ENCODE results near the gene GRM5.
"Not testable (repeated sequence)": the region's sequence is repeated elsewhere in the genome, so short reads cannot be mapped to it uniquely, and the experiment has no call there.

GRM5 gene

GRCh38 chr11:88482871-88483301 lies 582.9 kb downstream of the GRM5 start:
- DNase-seq, result no peak

DNA sequence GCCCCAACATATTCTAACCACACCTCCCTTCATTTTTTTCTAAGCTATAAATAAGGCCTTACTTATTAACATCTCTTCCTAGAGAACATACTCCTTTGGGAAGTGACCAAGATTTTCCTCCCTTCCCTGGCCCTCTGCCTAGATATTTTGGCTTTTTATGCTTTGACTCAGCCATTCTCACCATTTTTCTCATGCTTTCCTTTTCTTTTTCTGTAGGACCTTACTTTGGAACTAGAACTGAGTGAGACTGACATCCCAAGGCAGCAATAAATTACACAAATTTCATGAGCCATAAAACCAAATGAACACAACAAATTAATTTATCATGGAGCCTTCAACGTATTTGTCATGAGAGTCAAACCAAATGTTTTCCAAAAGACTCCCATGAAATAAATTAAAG lies 585.6 kb downstream of the GRM5 start:
- no peak for DNase-seq

DNA sequence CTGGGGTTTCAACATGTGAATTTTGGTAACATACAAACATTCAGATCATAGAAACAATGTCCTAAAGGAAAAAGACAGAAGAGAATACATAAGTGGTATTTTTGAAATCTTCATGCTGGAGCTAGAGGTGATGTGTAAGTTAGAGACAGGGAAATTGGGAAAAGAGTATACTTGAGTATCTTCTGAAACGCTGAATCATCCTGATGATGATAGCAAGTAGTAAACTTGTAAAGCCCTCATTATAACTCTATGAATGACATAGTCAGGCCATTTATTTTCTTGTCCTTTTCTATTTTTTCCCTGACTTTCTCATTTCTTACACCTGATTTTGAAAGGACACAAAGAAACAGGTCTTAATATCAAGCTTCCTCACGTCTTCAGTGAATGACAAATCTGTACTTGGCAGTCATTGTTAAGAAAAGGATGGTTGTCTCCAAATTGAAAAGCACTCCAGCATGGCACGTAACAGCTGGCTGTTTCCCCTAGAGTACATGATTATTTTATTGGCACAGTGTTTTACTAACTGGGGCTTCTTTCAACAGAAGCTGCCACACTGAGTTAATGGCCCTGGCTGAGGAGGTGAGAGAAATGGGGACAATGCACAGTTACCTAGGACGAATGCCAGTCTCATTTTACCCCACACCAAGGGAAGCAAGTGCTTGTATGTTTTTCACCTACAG lies 587.5 kb downstream of the GRM5 start:
- no peak for DNase-seq

GRCh38 chr11:88475991-88476418 lies 589.8 kb downstream of the GRM5 start:
- no peak for DNase-seq

- DNase-seq, result no peak
Observed at GRCh38 chr11:88474655-88475054, 591.1 kb downstream of the GRM5 start.

DNA sequence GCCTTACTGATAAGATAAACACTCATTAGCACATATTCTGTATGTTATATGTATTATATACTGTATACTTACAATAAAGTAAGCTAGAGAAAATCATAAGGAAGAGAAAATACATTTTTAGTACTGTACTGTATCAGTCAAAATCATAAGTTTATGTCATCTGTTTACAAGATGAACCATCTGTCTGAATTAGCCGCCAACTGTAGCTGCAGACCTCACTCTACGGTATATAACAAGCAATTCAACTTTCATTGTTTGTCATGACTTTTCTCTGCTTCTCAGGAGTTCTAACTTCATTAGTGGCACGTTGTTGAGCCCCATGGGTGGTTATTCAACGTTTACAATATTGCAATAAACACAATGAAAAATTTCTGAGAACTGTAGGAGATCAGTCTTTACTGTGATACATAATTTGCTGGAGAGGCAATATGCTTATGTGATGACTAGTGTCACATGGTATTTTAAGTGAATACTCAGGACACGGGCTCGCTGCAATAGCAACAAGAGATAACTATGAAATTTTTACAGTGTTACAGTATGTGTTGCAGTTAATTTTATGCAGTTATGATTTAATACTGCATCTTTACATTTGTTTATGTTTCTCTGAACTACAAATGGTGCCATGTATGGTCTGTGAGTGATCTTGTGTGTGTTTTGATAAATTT lies 596.1 kb downstream of the GRM5 start:
- no peak for DNase-seq

DNA sequence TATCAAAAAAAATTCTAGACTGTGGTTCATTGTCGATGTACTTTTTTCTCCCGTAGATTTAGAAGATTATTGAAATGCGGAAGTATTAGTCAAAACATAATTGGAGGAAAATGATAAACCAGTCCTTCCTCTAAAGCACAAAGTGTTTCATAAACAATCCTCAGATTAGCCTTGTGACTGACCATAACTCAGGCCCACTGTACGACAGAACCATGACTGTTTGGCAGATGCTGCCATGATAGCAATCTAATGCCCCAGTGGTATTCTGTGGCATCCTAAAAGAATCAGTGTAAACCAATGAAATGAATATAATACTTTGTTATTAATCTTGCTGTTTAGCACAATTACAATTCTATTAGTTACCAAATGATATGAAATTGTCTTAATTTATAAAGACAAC lies 601.3 kb downstream of the GRM5 start:
- DNase-seq, result no peak

GRCh38 chr11:88463301-88463700 lies 602.5 kb downstream of the GRM5 start:
- not testable (repeated sequence) for DNase-seq

DNA sequence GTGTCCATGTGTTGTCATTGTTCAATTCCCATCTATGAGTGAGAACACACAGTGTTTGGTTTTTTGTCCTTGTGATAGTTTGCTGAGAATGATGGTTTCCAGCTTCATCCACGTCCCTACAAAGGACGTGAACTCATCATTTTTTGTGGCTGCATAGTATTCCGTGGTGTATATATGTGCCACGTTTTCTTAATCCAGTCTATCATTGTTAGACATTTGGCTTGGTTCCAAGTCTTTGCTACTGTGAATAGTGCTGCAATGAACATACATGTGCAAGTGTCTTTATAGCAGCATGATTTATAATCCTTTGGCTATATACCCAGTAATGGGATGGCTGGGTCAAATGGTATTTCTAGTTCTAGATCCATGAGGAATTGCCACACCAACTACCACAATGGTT lies 607.7 kb downstream of the GRM5 start:
- not testable (repeated sequence) for DNase-seq

- DNase-seq, result no peak
Observed at GRCh38 chr11:88455974-88456373, 609.8 kb downstream of the GRM5 start.

GRCh38 chr11:88454881-88455280 lies 610.9 kb downstream of the GRM5 start:
- DNase-seq, result no peak
